Lower leg skin (tissue), 4 donors: ENCODE data around the gene PDS5B. TPM values are rescaled to one million over a fixed set of nuclear protein-coding genes. Genes with fewer than 3 reads are reported as not detected.
"Not testable (repeated sequence)": the region's sequence is repeated elsewhere in the genome, so short reads cannot be mapped to it uniquely, and the experiment has no call there.

ENCODE experiments used
- DNase-seq, 2 donors: peaks; one replicate each; pipeline ENCODE4 v3.0.0-alpha.2; 2019; ENCODE audit warnings: low spot score in 2 of 2
- H3K4me3 ChIP-seq: fragments of 200-600 bp; sonication (generic); 2 replicates; pipeline ENCODE4 v1.5.1; 2017; ENCODE audit warnings: mild to moderate bottlenecking, low read depth; ENCODE audit not compliant: poor library complexity, severe bottlenecking
- POLR2A ChIP-seq, 2 donors: fragments of 450-650 bp; IDR thresholded peaks; one replicate each; pipeline ENCODE4 v1.6.1; 2016 to 2017; ENCODE audit warnings: antibody characterized with exemption in 2 of 2, mild to moderate bottlenecking in 1 of 2, moderate library complexity in 1 of 2
- WGBS, 2 donors: methylation state at CpG; one replicate each; pipeline ENCODE4 v1.1.5; 2018; 5-methylcytosine and 5-hydroxymethylcytosine counted together
- intact Hi-C: fragments of 100-400 bp; cut with DNase I; formaldehyde crosslinking; loops from one replicate; pipeline ENCODE4 v1.15.0; 2023; ENCODE audit warnings: low total_unique reads
- total RNA-seq, 4 donors: library from RNA; depleted of rRNA; stranded (reverse); fragments of >200 nt; gene quantifications; one replicate each; pipeline ENCODE4 v1.1.0, GENCODE V29; 2016
- TF ChIP-seq, protein P1 (sequence below), 3 donors: fragments of 450-650 bp; IDR thresholded peaks; one replicate each; pipeline ENCODE4 v1.5.1; 2016; ENCODE audit warnings: antibody characterized with exemption in 3 of 3, mild to moderate bottlenecking in 3 of 3, moderate library complexity in 2 of 3

PDS5B gene
- total RNA-seq, 4 donors from 2014 or later = 18.5 to 25.4 (median 23.4) TPM

DNA sequence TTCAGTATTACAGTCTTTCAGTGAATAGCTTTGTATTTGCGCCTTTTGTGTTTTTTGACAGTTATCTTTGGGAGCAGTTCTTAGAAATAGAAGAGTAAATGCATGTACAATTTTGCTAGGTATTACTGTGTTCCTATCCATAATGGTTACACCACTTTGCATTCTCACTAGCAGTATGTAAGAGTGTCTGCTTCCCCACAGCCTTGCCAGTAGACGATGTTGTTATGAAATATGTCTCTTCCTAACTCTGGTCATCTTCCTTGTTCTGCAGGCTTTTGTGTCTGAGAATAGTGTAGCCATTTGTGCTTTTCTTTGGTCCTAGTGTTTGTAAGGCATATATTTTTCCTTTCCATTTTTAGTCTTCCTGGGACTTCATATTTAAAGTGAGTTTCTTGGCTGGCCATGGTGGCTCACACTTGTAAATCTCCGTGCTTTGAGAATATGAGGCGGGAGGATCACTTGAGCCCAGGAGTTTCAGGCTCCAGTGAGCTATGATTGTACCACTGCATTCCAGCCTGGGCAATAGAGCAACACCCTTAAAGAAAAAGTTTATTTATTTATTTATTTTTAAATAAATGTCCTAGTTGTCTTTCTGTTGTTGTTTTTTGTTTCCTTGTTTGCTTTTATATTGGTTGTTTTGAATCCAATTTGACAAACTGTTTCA lies 140.3 kb downstream of the PDS5B start:
- 86 to 87% methylated on average over 4 of the region's 4 CpGs for WGBS, 2 donors
- intact Hi-C loops = no loop called here
- TF ChIP-seq, protein P1, sequence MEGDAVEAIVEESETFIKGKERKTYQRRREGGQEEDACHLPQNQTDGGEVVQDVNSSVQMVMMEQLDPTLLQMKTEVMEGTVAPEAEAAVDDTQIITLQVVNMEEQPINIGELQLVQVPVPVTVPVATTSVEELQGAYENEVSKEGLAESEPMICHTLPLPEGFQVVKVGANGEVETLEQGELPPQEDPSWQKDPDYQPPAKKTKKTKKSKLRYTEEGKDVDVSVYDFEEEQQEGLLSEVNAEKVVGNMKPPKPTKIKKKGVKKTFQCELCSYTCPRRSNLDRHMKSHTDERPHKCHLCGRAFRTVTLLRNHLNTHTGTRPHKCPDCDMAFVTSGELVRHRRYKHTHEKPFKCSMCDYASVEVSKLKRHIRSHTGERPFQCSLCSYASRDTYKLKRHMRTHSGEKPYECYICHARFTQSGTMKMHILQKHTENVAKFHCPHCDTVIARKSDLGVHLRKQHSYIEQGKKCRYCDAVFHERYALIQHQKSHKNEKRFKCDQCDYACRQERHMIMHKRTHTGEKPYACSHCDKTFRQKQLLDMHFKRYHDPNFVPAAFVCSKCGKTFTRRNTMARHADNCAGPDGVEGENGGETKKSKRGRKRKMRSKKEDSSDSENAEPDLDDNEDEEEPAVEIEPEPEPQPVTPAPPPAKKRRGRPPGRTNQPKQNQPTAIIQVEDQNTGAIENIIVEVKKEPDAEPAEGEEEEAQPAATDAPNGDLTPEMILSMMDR (IDR thresholded peaks at IDR 0.05) = no peak
- no peak for TF ChIP-seq POLR2A (IDR thresholded peaks at IDR 0.05)
- H3K4me3 ChIP-seq = no peak overlapping the region
- DNase-seq = no peak

DNA sequence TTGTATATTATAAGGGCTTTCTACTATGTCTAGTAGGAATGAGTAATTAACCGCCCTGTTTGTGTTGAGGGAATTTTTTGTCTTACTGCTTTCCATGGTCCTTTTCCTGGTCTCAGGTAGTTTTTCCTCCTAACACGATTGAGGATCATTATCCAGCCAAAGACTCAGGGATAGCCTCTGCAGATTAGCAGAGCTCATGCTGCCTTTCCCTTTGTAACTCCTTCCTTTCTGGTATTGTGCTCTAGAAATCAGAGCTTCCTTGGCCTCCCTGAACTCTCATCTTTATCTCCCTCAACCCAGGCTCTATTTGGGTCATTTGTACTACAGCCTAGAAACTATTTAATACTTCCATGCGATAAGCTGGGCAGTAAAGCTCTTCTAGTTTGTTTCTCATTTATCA lies 142.1 kb downstream of the PDS5B start:
- 74 to 89% methylated on average over 3 of the region's 3 CpGs for WGBS, 2 donors
- TF ChIP-seq POLR2A (IDR thresholded peaks at IDR 0.05) = no peak
- TF ChIP-seq, protein P1 (IDR thresholded peaks at IDR 0.05) = no peak
- intact Hi-C loops = no loop called here
- no peak overlapping the region for H3K4me3 ChIP-seq
- no peak for DNase-seq

DNA sequence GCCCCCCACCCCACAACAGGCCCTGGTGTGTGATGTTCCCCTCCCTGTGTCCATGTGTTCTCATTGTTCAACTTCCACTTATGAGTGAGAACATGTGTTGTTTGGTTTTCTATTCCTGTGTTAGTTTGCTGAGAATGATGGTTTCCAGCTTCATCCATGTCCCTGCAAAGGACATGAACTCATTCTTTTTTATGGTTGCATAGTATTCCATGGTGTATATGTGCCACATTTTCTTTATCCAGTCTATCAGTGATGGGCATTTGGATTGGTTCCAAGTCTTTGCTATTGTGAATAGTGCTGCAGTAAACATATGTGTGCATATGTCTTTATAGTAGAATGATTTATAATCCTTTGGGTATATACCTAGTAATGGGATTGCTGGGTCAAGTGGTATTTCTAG lies 142.8 kb downstream of the PDS5B start:
- DNase-seq, H3K4me3 ChIP-seq, intact Hi-C loops: not testable (repeated sequence)

DNA sequence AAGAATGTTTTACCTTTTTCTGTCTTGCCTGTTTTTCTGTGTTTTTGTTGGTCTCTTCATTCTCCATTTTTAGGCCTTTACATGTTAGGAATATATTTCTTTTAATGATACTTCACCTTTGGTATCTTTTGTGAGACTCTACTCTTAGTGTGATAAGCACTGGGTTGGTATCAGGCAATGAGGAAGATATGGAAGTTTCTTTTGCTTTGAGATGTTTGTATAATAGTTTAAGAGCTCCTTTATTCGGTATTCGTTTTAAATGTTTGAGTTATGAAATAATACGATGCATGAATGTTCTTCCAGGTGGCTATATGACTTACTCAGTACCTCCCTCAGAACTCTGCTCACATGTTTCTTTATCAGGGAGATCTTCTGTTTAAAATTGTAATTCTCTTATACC lies 144.8 kb downstream of the PDS5B start:
- DNase-seq = no peak
- H3K4me3 ChIP-seq = no peak overlapping the region
- intact Hi-C loops = no loop called here
- WGBS, 2 donors = 50 to 51% methylated on average over 3 of the region's 3 CpGs
- TF ChIP-seq, protein P1 (IDR thresholded peaks at IDR 0.05) = no peak
- TF ChIP-seq POLR2A (IDR thresholded peaks at IDR 0.05) = no peak

DNA sequence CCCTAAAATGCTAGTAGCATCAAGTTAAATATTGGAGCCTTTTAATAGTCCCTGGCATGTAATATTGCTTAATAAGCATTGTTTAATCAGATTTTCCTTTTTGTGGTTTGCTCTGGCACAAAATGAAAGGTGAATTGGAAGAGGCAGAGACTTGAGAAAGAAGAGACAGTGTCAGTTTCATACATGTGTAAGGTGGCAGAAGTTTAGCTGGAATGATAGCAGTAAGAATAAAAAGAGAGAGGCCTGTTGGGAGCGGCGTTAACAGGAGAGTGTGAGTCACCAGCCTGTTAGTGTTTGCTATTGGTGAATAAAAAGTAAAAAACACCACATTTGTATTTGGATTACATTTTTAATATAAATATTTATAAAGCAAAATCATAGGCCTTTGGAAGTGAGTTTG lies 145.3 kb downstream of the PDS5B start:
- TF ChIP-seq, protein P1 (IDR thresholded peaks at IDR 0.05) = no peak
- no peak for TF ChIP-seq POLR2A (IDR thresholded peaks at IDR 0.05)
- intact Hi-C loops = no loop called here
- 20 to 28% methylated on average over 2 of the region's 2 CpGs for WGBS, 2 donors
- no peak overlapping the region for H3K4me3 ChIP-seq
- no peak for DNase-seq

DNA sequence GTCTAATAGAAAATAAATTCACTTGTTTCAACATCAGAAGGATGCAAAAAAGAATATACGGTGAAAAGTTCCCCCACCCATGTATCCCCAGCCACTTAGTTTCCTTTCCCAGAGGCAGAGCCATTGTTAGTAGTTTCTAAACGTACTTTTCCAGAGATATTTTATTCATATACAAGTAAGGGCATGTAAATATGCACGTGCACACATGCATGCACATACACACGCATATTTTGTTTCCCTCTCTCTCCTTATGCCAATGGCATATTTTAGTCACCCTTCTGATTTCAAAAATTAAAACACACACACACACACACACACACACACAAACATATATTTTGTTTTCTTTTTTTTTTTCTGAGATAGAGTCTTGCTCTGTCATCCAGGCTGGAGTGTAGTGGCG lies 147.4 kb downstream of the PDS5B start:
- no peak for DNase-seq
- no peak overlapping the region for H3K4me3 ChIP-seq
- intact Hi-C loops = no loop called here
- TF ChIP-seq, protein P1 (IDR thresholded peaks at IDR 0.05) = no peak
- TF ChIP-seq POLR2A (IDR thresholded peaks at IDR 0.05) = no peak
- 40 to 43% methylated on average over 5 of the region's 5 CpGs for WGBS, 2 donors
